HuH-7 (cell line): ENCODE measurements around the gene ARHGAP15.

ENCODE experiments used
- DNase-seq: peaks from one replicate; pipeline ENCODE4 v3.0.0; 2011; ENCODE audit warnings: low spot score

ARHGAP15 gene

GRCh38 chr2:143719406-143719805 is 590.2 kb downstream of the ARHGAP15 start:
- no peak for DNase-seq

- no peak for DNase-seq
These were observed 591.0 kb downstream of the ARHGAP15 start for GRCh38 chr2:143720095-143720664.

GRCh38 chr2:143725400-143725799 is 596.2 kb downstream of the ARHGAP15 start:
- DNase-seq: no peak

- no peak for DNase-seq
These were observed 597.1 kb downstream of the ARHGAP15 start for GRCh38 chr2:143726151-143726845.

GRCh38 chr2:143728498-143728897 is 599.3 kb downstream of the ARHGAP15 start:
- no peak for DNase-seq

GRCh38 chr2:143729296-143729814 is 600.1 kb downstream of the ARHGAP15 start:
- DNase-seq: no peak

- no peak for DNase-seq
These were observed 601.1 kb downstream of the ARHGAP15 start for GRCh38 chr2:143730155-143730952.

GRCh38 chr2:143730953-143731260 is 601.7 kb downstream of the ARHGAP15 start:
- no peak for DNase-seq

GRCh38 chr2:143732076-143732475 is 602.9 kb downstream of the ARHGAP15 start:
- no peak for DNase-seq

GRCh38 chr2:143732871-143733270 is 603.7 kb downstream of the ARHGAP15 start:
- DNase-seq: no peak

GRCh38 chr2:143734507-143734906 is 605.3 kb downstream of the ARHGAP15 start:
- no peak for DNase-seq

- no peak for DNase-seq
These were observed 607.7 kb downstream of the ARHGAP15 start for GRCh38 chr2:143736904-143737303.

- no peak for DNase-seq
These were observed 611.2 kb downstream of the ARHGAP15 start for GRCh38 chr2:143740431-143740830.

- no peak for DNase-seq
These were observed 612.0 kb downstream of the ARHGAP15 start for GRCh38 chr2:143741205-143741604.

- no peak for DNase-seq
These were observed 613.4 kb downstream of the ARHGAP15 start for GRCh38 chr2:143742581-143742980.

GRCh38 chr2:143744114-143744513 is 614.9 kb downstream of the ARHGAP15 start:
- DNase-seq: no peak

GRCh38 chr2:143745060-143745459 is 615.8 kb downstream of the ARHGAP15 start:
- no peak for DNase-seq

- DNase-seq: no peak
These were observed 625.5 kb downstream of the ARHGAP15 start for GRCh38 chr2:143754742-143755141.

GRCh38 chr2:143758629-143759330 is 629.6 kb downstream of the ARHGAP15 start:
- no peak for DNase-seq

GRCh38 chr2:143759455-143759854 is 630.2 kb downstream of the ARHGAP15 start:
- DNase-seq: no peak

GRCh38 chr2:143762176-143762928 is 633.1 kb downstream of the ARHGAP15 start:
- DNase-seq: no peak

- no peak for DNase-seq
These were observed 635.0 kb downstream of the ARHGAP15 start for GRCh38 chr2:143764261-143764660.
